Suprapubic skin (tissue), 4 donors: ENCODE measurements around the gene NUP210L. TPM values are rescaled to one million over a fixed set of nuclear protein-coding genes. Genes with fewer than 3 reads are reported as not detected.
"Not testable (repeated sequence)": the region's sequence is repeated elsewhere in the genome, so short reads cannot be mapped to it uniquely, and the experiment has no call there.

Experiments used
- DNase-seq, 2 donors: peaks; one replicate each; pipeline ENCODE4 v3.0.0-alpha.2; 2019; ENCODE audit warnings: low spot score in 2 of 2
- H3K27ac ChIP-seq: fragments of 200-600 bp; sonication (generic); one replicate; pipeline ENCODE4 v1.5.1; 2019
- H3K27me3 ChIP-seq: fragments of 200-600 bp; sonication (generic); one replicate; pipeline ENCODE4 v1.5.1; 2019
- H3K36me3 ChIP-seq: fragments of 200-600 bp; sonication (generic); one replicate; pipeline ENCODE4 v1.5.1; 2019
- H3K4me1 ChIP-seq: fragments of 200-600 bp; sonication (generic); one replicate; pipeline ENCODE4 v1.5.1; 2019
- H3K4me3 ChIP-seq: fragments of 200-600 bp; sonication (generic); one replicate; pipeline ENCODE4 v1.5.1; 2019; ENCODE audit warnings: mild to moderate bottlenecking
- H3K9me3 ChIP-seq: fragments of 200-600 bp; sonication (generic); one replicate; pipeline ENCODE4 v1.5.1; 2019
- EP300 ChIP-seq: sonication (generic); formaldehyde crosslinking; IDR thresholded peaks from one replicate; pipeline ENCODE4 v1.6.1; 2017; ENCODE audit warnings: antibody characterized with exemption
- POLR2A ChIP-seq, 2 donors: fragments of 450-650 bp; IDR thresholded peaks; one replicate each; pipeline ENCODE4 v1.6.1; 2017; ENCODE audit warnings: antibody characterized with exemption in 2 of 2, mild to moderate bottlenecking in 2 of 2, moderate library complexity in 2 of 2
- POLR2AphosphoS5 ChIP-seq, 3 donors: sonication (generic); formaldehyde crosslinking; IDR thresholded peaks; one replicate each; pipeline ENCODE4 v1.6.1; 2017; ENCODE audit warnings: antibody characterized with exemption in 3 of 3
- WGBS: methylation state at CpG from one replicate; pipeline ENCODE4 v1.1.5; 2018; 5-methylcytosine and 5-hydroxymethylcytosine counted together
- total RNA-seq, 4 donors: library from RNA; depleted of rRNA; stranded (reverse); fragments of >200 nt; gene quantifications; one replicate each; pipeline ENCODE4 v1.1.0, GENCODE V29; 2016
- TF ChIP-seq, protein P1 (sequence below), 2 donors: fragments of 200-600 bp in 1 of 2; fragments of 450-650 bp in 1 of 2; sonication (generic) in 1 of 2; IDR thresholded peaks; one replicate each; pipeline ENCODE4 v1.5.1; 2016 to 2019; ENCODE audit warnings: antibody characterized with exemption in 2 of 2, mild to moderate bottlenecking in 1 of 2, moderate library complexity in 1 of 2

NUP210L gene
- total RNA-seq, 4 donors from 2014 or later, result not detected

DNA sequence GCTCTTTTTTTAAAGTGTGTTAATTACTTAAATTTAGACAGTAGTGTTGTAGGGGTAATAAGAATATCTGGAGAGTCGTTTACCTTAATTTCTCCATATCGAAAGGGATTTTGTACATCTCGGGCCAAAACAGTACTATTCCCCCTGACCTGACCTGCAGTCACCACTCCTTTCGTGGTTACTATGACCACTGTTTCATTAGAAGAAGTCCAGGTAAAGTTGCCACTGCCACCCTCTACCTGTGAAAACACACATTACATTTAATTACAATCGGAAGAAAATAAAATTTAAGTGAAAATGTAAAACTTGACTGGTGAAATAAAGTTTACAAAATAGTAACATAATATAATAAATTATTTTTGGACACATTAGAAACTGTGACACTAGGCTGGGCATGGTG lies 37.2 kb downstream of the NUP210L start:
- H3K27me3 ChIP-seq, result no peaks in the 10 kb centered on the region
- TF ChIP-seq EP300 (no peak), POLR2A (IDR thresholded peaks at IDR 0.05) (no peak), POLR2AphosphoS5 (IDR thresholded peaks at IDR 0.05) (no peak)
- TF ChIP-seq, protein P1, sequence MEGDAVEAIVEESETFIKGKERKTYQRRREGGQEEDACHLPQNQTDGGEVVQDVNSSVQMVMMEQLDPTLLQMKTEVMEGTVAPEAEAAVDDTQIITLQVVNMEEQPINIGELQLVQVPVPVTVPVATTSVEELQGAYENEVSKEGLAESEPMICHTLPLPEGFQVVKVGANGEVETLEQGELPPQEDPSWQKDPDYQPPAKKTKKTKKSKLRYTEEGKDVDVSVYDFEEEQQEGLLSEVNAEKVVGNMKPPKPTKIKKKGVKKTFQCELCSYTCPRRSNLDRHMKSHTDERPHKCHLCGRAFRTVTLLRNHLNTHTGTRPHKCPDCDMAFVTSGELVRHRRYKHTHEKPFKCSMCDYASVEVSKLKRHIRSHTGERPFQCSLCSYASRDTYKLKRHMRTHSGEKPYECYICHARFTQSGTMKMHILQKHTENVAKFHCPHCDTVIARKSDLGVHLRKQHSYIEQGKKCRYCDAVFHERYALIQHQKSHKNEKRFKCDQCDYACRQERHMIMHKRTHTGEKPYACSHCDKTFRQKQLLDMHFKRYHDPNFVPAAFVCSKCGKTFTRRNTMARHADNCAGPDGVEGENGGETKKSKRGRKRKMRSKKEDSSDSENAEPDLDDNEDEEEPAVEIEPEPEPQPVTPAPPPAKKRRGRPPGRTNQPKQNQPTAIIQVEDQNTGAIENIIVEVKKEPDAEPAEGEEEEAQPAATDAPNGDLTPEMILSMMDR (IDR thresholded peaks at IDR 0.05), result no peak
- H3K4me3 ChIP-seq, result no peak overlapping the region
- DNase-seq, result no peak
- no peaks in the 10 kb centered on the region for H3K9me3 ChIP-seq
- H3K4me1 ChIP-seq, result no peaks in the 10 kb centered on the region
- no peak overlapping the region for H3K27ac ChIP-seq
- whole genome bisulfite sequencing, result 88% methylated on average over 5 of the region's 5 CpGs
- H3K36me3 ChIP-seq, result no peaks in the 10 kb centered on the region

DNA sequence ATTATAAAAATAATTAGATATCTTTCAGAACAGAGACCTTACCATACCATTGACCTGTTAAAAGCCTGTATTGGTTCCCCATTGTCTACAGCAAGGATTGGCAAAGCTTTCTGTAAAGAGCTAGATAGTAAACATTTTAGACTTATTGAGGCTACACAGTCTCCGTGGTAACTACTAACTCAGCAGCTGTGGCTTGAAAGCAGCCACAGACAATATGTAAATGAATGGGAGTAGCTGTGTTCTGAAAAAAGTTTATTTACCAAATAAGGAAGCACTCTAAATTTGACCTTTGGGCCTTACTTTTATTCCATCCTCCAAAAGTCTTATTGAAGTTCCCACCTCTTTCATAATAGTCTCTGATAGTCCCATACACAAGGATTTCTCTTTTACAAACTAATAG lies 39.7 kb downstream of the NUP210L start:
- no peak overlapping the region for H3K27ac ChIP-seq
- no peaks in the 10 kb centered on the region for H3K36me3 ChIP-seq
- H3K9me3 ChIP-seq, result no peaks in the 10 kb centered on the region
- no peak overlapping the region for H3K4me3 ChIP-seq
- WGBS, result 24% methylated on average over 1 of the region's 1 CpG
- TF ChIP-seq POLR2AphosphoS5 (IDR thresholded peaks at IDR 0.05) (no peak), EP300 (no peak), POLR2A (IDR thresholded peaks at IDR 0.05) (no peak)
- TF ChIP-seq, protein P1 (IDR thresholded peaks at IDR 0.05), result no peak
- H3K27me3 ChIP-seq, result no peaks in the 10 kb centered on the region
- no peak for DNase-seq
- H3K4me1 ChIP-seq, result no peaks in the 10 kb centered on the region

DNA sequence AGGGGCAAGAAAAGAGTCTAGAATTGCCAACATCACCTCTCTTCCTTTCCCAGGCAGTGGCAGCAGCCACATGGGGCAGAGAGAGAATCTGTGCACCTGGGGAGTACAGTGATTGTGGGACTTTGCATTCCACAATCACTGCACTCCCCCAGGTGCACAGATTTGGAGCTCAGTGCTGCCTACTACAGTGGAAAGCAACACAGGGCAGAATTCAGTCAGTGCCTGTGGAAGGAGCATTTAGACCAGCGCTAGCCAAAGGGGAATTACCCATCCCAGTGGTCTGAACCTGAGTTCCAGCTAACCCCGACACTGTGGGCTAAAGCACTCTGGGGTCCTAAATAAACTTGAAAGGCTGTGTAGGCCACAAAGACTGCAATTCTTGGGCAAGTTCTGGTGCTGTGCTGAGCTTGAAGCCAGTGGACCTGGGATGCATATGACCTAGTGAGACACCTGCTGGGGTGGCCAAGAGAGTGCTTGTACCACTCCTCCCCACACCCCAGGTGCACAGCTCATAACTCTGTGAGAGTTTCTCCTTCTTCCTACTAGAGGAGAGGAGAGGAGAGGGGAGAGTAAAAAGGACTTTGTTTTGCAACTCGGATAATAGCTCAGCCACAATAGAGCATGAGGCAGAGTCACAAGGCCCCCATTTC lies 50.3 kb downstream of the NUP210L start:
- 72% methylated on average over 3 of the region's 3 CpGs for WGBS
- no peak for DNase-seq
- no peaks in the 10 kb centered on the region for H3K36me3 ChIP-seq
- H3K4me1 ChIP-seq, result no peaks in the 10 kb centered on the region
- TF ChIP-seq, protein P1 (IDR thresholded peaks at IDR 0.05), result no peak
- TF ChIP-seq EP300, result no peak
- no peak for TF ChIP-seq POLR2AphosphoS5 (IDR thresholded peaks at IDR 0.05)
- TF ChIP-seq POLR2A (IDR thresholded peaks at IDR 0.05), result no peak
- H3K9me3 ChIP-seq, result no peaks in the 10 kb centered on the region
- no peak overlapping the region for H3K4me3 ChIP-seq
- no peaks in the 10 kb centered on the region for H3K27me3 ChIP-seq
- no peak overlapping the region for H3K27ac ChIP-seq

- not testable (repeated sequence) for H3K4me3 ChIP-seq, DNase-seq, H3K9me3 ChIP-seq, H3K4me1 ChIP-seq, H3K27ac ChIP-seq, H3K36me3 ChIP-seq, H3K27me3 ChIP-seq
- WGBS, result 90% methylated on average over 5 of the region's 5 CpGs
Measured at GRCh38 chr1:154100141-154100540, 54.7 kb downstream of the NUP210L start.

GRCh38 chr1:154097873-154098272 lies 57.0 kb downstream of the NUP210L start:
- H3K4me3 ChIP-seq, result no peak overlapping the region
- TF ChIP-seq EP300 (no peak), POLR2AphosphoS5 (IDR thresholded peaks at IDR 0.05) (no peak), POLR2A (IDR thresholded peaks at IDR 0.05) (no peak)
- TF ChIP-seq, protein P1 (IDR thresholded peaks at IDR 0.05), result no peak
- no peak for DNase-seq
- H3K9me3 ChIP-seq, result no peaks in the 10 kb centered on the region
- WGBS, result 62% methylated on average over 2 of the region's 2 CpGs
- no peaks in the 10 kb centered on the region for H3K36me3 ChIP-seq
- H3K27ac ChIP-seq, result no peak overlapping the region
- no peaks in the 10 kb centered on the region for H3K27me3 ChIP-seq
- no peaks in the 10 kb centered on the region for H3K4me1 ChIP-seq
